ENCODE measurements around the gene DERL2. TPM values are rescaled to one million over a fixed set of nuclear protein-coding genes. Genes with fewer than 3 reads are reported as not detected.

The DERL2 gene
- total and polyA plus RNA-seq, 2 donors (not counting 1 experiment from before 2014, with no cell fraction given): 34.8 to 74.2 TPM

- no peak overlapping the region for H3K4me2 ChIP-seq (replicated peaks; ENCODE audit: low read depth, low read length, poor library complexity, severe bottlenecking)
- intact Hi-C loops (cut with micrococcal nuclease): no loop called here
These were observed 15.7 kb upstream of the DERL2 start for GRCh38 chr17:5501685-5502084.

More at GRCh38 chr17:5501685-5502084, 15.7 kb upstream of the DERL2 start:
- H3K36me3 ChIP-seq (replicated peaks in 1 of 2; ENCODE audit: control extremely low read depth in 1 of 2, control insufficient read depth in 1 of 2, extremely low read depth in 1 of 2, insufficient read depth in 2 of 2, low read length in 1 of 2): peaks cover 0 to 13% of the 10 kb centered on the region in 2 experiments
- H4K20me1 ChIP-seq (ENCODE audit: control insufficient read depth, insufficient read depth, low read length, poor library complexity, severe bottlenecking): no peaks in the 10 kb centered on the region
- no peaks in the 10 kb centered on the region for H3K9me3 ChIP-seq (ENCODE audit: control extremely low read depth in 1 of 3, control insufficient read depth in 2 of 3, insufficient read depth in 1 of 3, low read length in 2 of 3)
- peaks cover 0 to 6% (median 3%) of the 10 kb centered on the region in 4 experiments for H3K27me3 ChIP-seq (replicated peaks in 1 of 4; ENCODE audit: control extremely low read depth in 1 of 4, control insufficient read depth in 3 of 4, insufficient read depth in 4 of 4, low read length in 3 of 4)
- TF ChIP-seq, protein P1, sequence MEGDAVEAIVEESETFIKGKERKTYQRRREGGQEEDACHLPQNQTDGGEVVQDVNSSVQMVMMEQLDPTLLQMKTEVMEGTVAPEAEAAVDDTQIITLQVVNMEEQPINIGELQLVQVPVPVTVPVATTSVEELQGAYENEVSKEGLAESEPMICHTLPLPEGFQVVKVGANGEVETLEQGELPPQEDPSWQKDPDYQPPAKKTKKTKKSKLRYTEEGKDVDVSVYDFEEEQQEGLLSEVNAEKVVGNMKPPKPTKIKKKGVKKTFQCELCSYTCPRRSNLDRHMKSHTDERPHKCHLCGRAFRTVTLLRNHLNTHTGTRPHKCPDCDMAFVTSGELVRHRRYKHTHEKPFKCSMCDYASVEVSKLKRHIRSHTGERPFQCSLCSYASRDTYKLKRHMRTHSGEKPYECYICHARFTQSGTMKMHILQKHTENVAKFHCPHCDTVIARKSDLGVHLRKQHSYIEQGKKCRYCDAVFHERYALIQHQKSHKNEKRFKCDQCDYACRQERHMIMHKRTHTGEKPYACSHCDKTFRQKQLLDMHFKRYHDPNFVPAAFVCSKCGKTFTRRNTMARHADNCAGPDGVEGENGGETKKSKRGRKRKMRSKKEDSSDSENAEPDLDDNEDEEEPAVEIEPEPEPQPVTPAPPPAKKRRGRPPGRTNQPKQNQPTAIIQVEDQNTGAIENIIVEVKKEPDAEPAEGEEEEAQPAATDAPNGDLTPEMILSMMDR (IDR thresholded peaks at IDR 0.05): no peak
- no peak for TF ChIP-seq EZH2 (IDR thresholded peaks at IDR 0.05; ENCODE audit: borderline replicate concordance, insufficient read depth, low read depth, low read length, poor library complexity, severe bottlenecking)
- Mint-ChIP-seq H3K4me3 (peak overlapping the region; percentile 98), H3K27ac (peak overlapping the region; percentile 0), H3K27me3 (no peaks in the 10 kb centered on the region), H3K4me1 (peaks cover 25% of the 10 kb centered on the region), H3K9me3 (ENCODE audit: insufficient read depth) (no peaks in the 10 kb centered on the region)
- whole genome bisulfite sequencing (ENCODE audit: insufficient coverage): 90% methylated on average over 4 of the region's 8 CpGs
- H3K4me3 ChIP-seq (ENCODE audit: control extremely low read depth in 1 of 5, extremely low read depth in 1 of 5, insufficient read depth in 1 of 5, low read depth in 2 of 5, low read length in 4 of 5): no peak overlapping the region
- H3K79me2 ChIP-seq (ENCODE audit: control insufficient read depth, insufficient read depth, low read length): no peaks in the 10 kb centered on the region
- CTCF ChIA-PET: no interaction called here
- no peak overlapping the region for H2AFZ ChIP-seq (ENCODE audit: insufficient read depth, low read depth, low read length, poor library complexity, severe bottlenecking)
- DNase-seq (no peak), ATAC-seq (ENCODE audit: low read depth) (no peak)
- POLR2A ChIA-PET: interaction anchor here (2.7 kb wide), 1 partner anchor 15 kb away, joined by 12 read pairs; the partner anchor contains the start of genes DERL2 and MIS12
- H3K9ac ChIP-seq (ENCODE audit: low read length): no peak overlapping the region
- H3K27ac ChIP-seq (ENCODE audit: low read length in 2 of 2): no peak overlapping the region
- peaks cover 10 to 22% of the 10 kb centered on the region in 2 donors for H3K4me1 ChIP-seq (ENCODE audit: control insufficient read depth in 2 of 2, insufficient read depth in 2 of 2, low read length in 2 of 2)

All from B cell (primary cell).